T-helper 1 cell treated with Interleukin-12 subunit alpha and Interleukin-12 subunit beta and Interleukin-4 antibody, amounts not matched to agents 30 μg/mL and 1 μg/mL, for 36 hours (primary cell): ENCODE data around the gene DDX5.
"Not testable (repeated sequence)": the region's sequence is repeated elsewhere in the genome, so short reads cannot be mapped to it uniquely, and the experiment has no call there.

Source experiments
- H3K27ac Mint-ChIP-seq: one replicate; pipeline ENCODE4 v1.8.0; 2021; ENCODE audit warnings: mild to moderate bottlenecking, mixed read lengths
- H3K27me3 Mint-ChIP-seq: one replicate; pipeline ENCODE4 v1.8.0; 2021; ENCODE audit warnings: low read depth, mixed read lengths
- H3K36me3 Mint-ChIP-seq: one replicate; pipeline ENCODE4 v1.8.0; 2021; ENCODE audit warnings: low read depth, mixed read lengths
- H3K4me1 Mint-ChIP-seq: one replicate; pipeline ENCODE4 v1.8.0; 2021; ENCODE audit warnings: low read depth, mixed read lengths
- H3K4me3 Mint-ChIP-seq: one replicate; pipeline ENCODE4 v1.8.0; 2021; ENCODE audit warnings: mild to moderate bottlenecking, moderate library complexity, mixed read lengths
- H3K9me3 Mint-ChIP-seq: one replicate; pipeline ENCODE4 v1.8.0; 2021; ENCODE audit warnings: mixed read lengths

DDX5 gene

DNA sequence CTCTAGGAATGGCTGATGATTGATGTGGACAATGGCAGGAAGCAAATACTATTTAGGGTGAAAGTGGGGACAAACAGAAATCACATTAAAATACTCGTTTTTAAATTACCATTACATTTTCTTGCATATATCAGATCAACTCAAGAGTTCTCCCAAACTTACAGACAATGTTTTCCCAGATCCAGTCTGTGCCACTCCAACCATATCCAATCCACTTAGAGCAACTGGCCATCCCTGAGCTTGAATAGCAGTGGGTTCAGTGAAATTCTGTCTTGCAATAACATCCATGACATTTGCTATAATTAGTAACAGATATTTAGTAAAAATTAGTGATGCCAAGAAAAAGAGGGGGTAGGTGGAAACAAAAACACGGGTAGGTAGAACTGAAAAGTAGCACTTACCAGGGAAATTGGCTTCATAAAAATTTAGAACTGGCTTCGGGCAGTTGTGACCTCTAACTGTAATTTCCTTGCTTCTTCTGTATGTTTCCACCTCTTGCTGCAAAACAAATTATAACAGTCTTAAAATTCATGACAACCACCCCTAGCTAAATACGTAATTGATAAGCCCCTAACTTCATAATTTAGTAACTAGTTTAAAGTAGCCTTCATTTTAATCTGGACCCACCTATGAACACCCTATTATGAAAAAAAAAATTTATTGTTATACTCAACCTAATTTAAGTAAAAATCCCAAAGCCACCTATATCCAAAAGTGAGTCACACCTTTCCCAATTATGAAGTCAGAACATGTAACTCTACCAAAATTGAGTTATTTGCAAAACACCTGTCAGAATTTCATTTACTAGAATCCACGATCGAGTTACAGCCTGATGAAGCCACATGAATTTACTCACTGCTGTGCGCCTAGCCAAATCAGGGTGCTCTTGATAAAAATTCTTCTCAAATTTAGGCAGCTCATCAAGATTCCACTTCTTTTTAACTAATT lies 2.0 kb downstream of the DDX5 start:
- Mint-ChIP-seq H3K36me3 (peaks cover 65% of the 10 kb centered on the region), H3K4me1 (peaks cover 60% of the 10 kb centered on the region), H3K27ac (peak overlapping the region; percentile 100), H3K9me3 (no peaks in the 10 kb centered on the region), H3K4me3 (peak overlapping the region; percentile 99), H3K27me3 (no peaks in the 10 kb centered on the region)

DNA sequence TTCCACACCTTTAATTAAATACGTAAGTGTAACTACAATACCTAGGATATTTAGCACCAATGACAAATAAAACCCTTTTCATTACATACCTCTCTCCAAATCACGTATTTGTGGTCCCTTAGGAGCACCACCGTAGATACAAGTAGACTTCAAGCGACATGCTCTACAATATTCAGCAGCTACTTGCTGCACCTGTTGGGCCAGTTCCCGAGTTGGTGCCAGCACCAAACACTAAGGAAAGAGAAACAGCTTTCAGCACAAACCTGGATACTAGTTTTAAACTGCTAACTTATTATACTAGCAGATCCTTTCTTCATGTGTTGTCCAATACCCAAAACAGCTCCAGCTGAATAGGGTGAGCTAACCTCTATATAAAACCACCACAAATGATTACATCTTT lies 2.7 kb downstream of the DDX5 start:
- peaks cover 60% of the 10 kb centered on the region for H3K4me1 Mint-ChIP-seq
- H3K4me3 Mint-ChIP-seq: peak overlapping the region; percentile 19

DNA sequence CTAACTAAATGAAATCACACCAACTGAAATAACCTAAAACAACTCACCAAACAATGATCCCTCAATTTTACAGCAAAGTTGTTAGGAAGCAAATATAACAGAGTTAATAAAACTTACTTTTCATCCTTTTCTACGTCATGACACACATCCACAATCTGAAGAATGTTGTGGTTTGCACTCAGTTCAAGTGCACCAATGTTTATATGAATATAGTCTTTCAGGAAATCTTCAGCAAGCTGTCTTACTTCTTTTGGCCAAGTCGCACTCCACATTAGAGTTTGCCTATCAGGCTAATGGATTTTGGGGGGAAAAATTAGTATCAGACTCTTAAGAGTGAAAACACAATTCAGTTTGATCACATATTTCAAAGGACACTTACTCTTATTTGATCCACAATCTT lies 3.3 kb downstream of the DDX5 start:
- peaks cover 73% of the 10 kb centered on the region for H3K36me3 Mint-ChIP-seq
- no peaks in the 10 kb centered on the region for H3K9me3 Mint-ChIP-seq
- H3K27me3 Mint-ChIP-seq: no peaks in the 10 kb centered on the region
- H3K27ac Mint-ChIP-seq: peak overlapping the region; percentile 43
- H3K4me3 Mint-ChIP-seq: peak overlapping the region; percentile 42
- H3K4me1 Mint-ChIP-seq: peaks cover 63% of the 10 kb centered on the region

More for the DNA sequence above, 2.7 kb downstream of the DDX5 start:
- Mint-ChIP-seq H3K27me3 (no peaks in the 10 kb centered on the region), H3K27ac (peak overlapping the region; percentile 49), H3K9me3 (no peaks in the 10 kb centered on the region), H3K36me3 (peaks cover 69% of the 10 kb centered on the region)

DNA sequence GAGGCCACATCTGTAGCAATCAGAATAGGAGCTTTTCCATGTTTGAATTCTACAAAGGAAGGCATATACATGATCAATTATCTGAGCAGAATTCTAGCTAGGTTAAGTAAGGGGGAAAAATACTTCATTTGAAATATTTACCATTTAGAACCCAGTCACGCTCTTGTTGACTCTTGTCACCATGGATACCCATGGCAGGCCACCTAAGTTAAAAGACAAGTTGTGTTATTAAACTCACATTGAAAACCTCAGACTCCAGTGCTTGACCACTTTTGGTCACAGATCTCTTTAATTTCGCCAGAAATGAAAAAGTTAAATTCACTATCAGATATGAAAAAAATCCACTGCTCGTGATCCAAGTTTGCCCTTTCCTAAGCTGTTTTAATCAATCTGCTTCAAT lies 4.1 kb downstream of the DDX5 start:
- Mint-ChIP-seq H3K27ac (peak overlapping the region; percentile 50), H3K27me3 (no peaks in the 10 kb centered on the region), H3K36me3 (peaks cover 76% of the 10 kb centered on the region), H3K4me1 (peaks cover 65% of the 10 kb centered on the region), H3K9me3 (no peaks in the 10 kb centered on the region), H3K4me3 (no peak overlapping the region)

GRCh38 chr17:64500862-64501765 lies 5.0 kb downstream of the DDX5 start:
- H3K4me3 Mint-ChIP-seq: no peak overlapping the region
- peaks cover 72% of the 10 kb centered on the region for H3K4me1 Mint-ChIP-seq
- H3K27me3 Mint-ChIP-seq: no peaks in the 10 kb centered on the region
- H3K9me3 Mint-ChIP-seq: no peaks in the 10 kb centered on the region
- H3K27ac Mint-ChIP-seq: peak overlapping the region; percentile 29
- H3K36me3 Mint-ChIP-seq: peaks cover 84% of the 10 kb centered on the region

DNA sequence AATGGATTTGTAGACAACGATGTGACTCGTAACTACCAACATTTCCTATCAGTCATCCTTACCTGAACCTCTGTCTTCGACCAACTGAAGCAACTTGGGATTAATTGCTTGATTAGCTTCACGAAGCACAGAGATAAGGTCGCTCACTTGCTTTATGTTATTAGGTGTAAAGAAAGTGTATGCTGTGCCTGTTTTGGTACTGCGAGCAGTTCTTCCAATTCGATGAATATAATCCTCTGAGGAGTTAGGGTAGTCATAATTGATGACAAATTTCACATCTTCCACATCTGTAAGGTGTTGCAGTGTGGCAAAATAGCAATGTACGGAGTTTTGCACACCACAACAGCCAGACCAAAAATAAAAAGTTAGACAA lies 5.6 kb downstream of the DDX5 start:
- H3K4me1 Mint-ChIP-seq: peaks cover 77% of the 10 kb centered on the region
- no peak overlapping the region for H3K4me3 Mint-ChIP-seq
- no peaks in the 10 kb centered on the region for H3K9me3 Mint-ChIP-seq
- H3K27ac Mint-ChIP-seq: peak overlapping the region; percentile 29
- no peaks in the 10 kb centered on the region for H3K27me3 Mint-ChIP-seq
- peaks cover 82% of the 10 kb centered on the region for H3K36me3 Mint-ChIP-seq

- Mint-ChIP-seq H3K36me3 (peaks cover 77% of the 10 kb centered on the region), H3K9me3 (no peaks in the 10 kb centered on the region), H3K27me3 (no peaks in the 10 kb centered on the region), H3K27ac (no peak overlapping the region), H3K4me3 (no peak overlapping the region), H3K4me1 (peaks cover 76% of the 10 kb centered on the region)
Observed at GRCh38 chr17:64499805-64500486, 6.1 kb downstream of the DDX5 start.

- Mint-ChIP-seq H3K36me3 (peaks cover 69% of the 10 kb centered on the region), H3K4me3 (peak overlapping the region; percentile 50), H3K27me3 (no peaks in the 10 kb centered on the region), H3K9me3 (no peaks in the 10 kb centered on the region), H3K4me1 (peaks cover 74% of the 10 kb centered on the region), H3K27ac (peak overlapping the region; percentile 99)
Observed at GRCh38 chr17:64498308-64499203, 7.5 kb downstream of the DDX5 start.

DNA sequence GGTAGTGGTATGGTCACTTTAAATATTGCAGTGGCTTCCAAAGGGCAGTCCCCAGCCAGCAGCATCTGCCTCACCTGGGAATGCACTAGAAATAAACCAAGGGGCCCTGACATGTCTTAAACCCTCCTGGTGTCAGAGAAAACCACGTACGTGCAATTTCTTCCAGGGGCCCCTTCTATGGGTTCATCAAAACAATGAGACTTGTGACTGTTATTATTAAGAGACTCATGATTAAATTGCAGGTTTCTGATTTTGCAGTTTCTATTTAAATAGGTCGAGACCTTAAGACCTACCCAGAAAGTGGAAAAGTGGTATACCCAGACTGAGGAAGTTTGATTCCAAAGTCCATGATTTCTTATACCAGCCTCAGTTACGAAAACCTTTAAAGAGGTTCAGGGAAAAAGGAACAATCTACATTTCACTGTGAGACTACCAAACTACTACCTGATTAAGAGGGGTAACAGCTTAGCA lies 8.5 kb downstream of the DDX5 start:
- Mint-ChIP-seq H3K9me3 (no peaks in the 10 kb centered on the region), H3K4me1 (peaks cover 72% of the 10 kb centered on the region), H3K27me3 (no peaks in the 10 kb centered on the region), H3K4me3 (peak overlapping the region; percentile 100), H3K27ac (peak overlapping the region; percentile 99), H3K36me3 (peaks cover 63% of the 10 kb centered on the region)

DNA sequence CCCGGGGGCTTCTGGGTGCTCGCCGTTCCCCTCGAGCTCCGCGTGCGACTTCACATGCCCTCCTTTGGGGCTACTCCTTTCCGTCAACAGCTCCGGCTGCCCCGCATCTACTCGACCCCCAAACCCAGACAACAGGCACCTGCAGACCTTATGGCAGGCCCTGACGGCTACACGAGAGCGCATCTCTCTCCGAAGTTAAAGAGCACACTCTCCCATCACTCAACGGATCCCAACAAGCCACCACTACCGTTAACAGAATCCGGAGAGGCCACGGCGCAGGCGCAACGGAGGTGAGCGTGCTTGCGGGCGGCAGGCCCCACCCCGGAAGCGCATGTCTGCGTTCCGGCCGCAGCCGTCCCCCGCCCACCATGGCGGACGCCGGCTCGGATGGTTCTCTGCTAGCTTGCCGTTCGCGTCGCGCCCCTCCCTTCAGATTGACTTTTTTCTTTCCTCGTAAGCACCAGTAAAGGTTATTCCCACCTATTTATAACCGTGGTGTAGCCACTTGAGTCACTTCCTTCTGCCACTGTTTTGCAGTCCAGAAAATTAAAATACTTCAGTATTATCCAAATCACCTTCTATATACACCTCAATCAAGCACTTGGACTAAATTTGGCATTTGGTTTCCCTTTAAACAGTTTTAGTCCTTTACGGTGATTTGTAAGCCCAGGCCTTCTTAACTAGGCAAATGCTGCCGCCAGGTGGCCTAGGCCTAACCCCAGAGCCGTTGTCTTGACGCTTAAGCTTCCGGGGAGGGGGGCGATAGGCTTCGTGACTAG lies 9.1 kb downstream of the DDX5 start, which contains the start of gene POLG2:
TSS of gene POLG2 (minus strand) at position 269 of the 779 bp plus-strand sequence. CDS start at position 183, 86 bp downstream.
- H3K36me3 Mint-ChIP-seq: peaks cover 58% of the 10 kb centered on the region
- no peaks in the 10 kb centered on the region for H3K27me3 Mint-ChIP-seq
- peaks cover 69% of the 10 kb centered on the region for H3K4me1 Mint-ChIP-seq
- no peaks in the 10 kb centered on the region for H3K9me3 Mint-ChIP-seq
- peak within 1 kb of the TSS; percentile 99 for H3K27ac Mint-ChIP-seq
- H3K4me3 Mint-ChIP-seq: peak within 1 kb of the TSS; percentile 100

- Mint-ChIP-seq H3K27ac (peak overlapping the region; percentile 99), H3K36me3 (peaks cover 54% of the 10 kb centered on the region), H3K9me3 (no peaks in the 10 kb centered on the region), H3K27me3 (no peaks in the 10 kb centered on the region), H3K4me3 (peak overlapping the region; percentile 100), H3K4me1 (peaks cover 66% of the 10 kb centered on the region)
Observed at GRCh38 chr17:64496348-64496785, 9.7 kb downstream of the DDX5 start.

- Mint-ChIP-seq H3K36me3 (peaks cover 52% of the 10 kb centered on the region), H3K4me1 (peaks cover 58% of the 10 kb centered on the region), H3K4me3 (peak overlapping the region; percentile 100)
- H3K27ac Mint-ChIP-seq, H3K9me3 Mint-ChIP-seq, H3K27me3 Mint-ChIP-seq: not testable (repeated sequence)
Observed at GRCh38 chr17:64495300-64495699, 10.8 kb downstream of the DDX5 start.

DNA sequence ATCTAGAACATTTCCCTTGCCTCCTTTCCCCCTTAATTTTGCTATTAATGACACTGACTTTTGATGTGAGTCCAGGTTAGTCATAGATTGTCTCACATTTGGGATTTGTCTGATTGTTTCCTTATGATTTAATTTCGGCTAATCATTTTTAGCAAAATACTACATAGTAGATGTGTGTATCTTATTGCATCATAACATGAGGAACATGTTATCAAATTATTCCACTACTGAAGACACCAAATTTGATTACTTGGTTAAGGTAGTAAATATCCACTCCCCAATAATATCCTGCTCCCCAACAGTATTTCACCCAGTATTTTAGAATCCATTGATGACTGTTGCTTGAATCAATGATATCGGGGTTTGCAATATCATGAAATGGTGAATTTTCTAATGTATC lies 12.0 kb downstream of the DDX5 start:
- Mint-ChIP-seq H3K27ac (no peak overlapping the region), H3K36me3 (peaks cover 45% of the 10 kb centered on the region), H3K9me3 (no peaks in the 10 kb centered on the region), H3K4me1 (peaks cover 50% of the 10 kb centered on the region), H3K27me3 (no peaks in the 10 kb centered on the region), H3K4me3 (peak overlapping the region; percentile 64)
